SK-N-SH treated with all-trans-retinoic acid at 6 μM for 48 hours (cell line): ENCODE results near the gene TMEM214.

Experiments
- ARNTL ChIP-seq: fragments of 450-650 bp; formaldehyde crosslinking; IDR thresholded peaks from 2 replicates; pipeline ENCODE4 v1.5.0; 2020; ENCODE audit warnings: low read depth, mild to moderate bottlenecking, moderate library complexity, borderline replicate concordance
- CSDC2 ChIP-seq: fragments of 250-450 bp; sonication (Bioruptor Pico); IDR thresholded peaks from 2 replicates; pipeline ENCODE4 v1.5.0; 2020; ENCODE audit warnings: mild to moderate bottlenecking, moderate library complexity
- ESRRG ChIP-seq: fragments of 250-450 bp; sonication (Bioruptor Pico); IDR thresholded peaks from 2 replicates; pipeline ENCODE4 v1.6.1; 2021; ENCODE audit warnings: mild to moderate bottlenecking
- TCF4 ChIP-seq: fragments of 250-450 bp; sonication (Bioruptor Pico); IDR thresholded peaks from 2 replicates; pipeline ENCODE4 v1.8.0; 2021; ENCODE audit warnings: mild to moderate bottlenecking, moderate library complexity, borderline replicate concordance
- ZC3H10 ChIP-seq: fragments of 250-450 bp; sonication (Bioruptor Pico); IDR thresholded peaks from 2 replicates; pipeline ENCODE4 v1.5.1; 2021; ENCODE audit warnings: mild to moderate bottlenecking, moderate library complexity
- ZNF565 ChIP-seq: fragments of 450-650 bp; formaldehyde crosslinking; conservative IDR thresholded peaks from 2 replicates; pipeline ENCODE4 v1.5.0; 2020; ENCODE audit warnings: low read depth, mild to moderate bottlenecking, moderate library complexity
- ZNF70 ChIP-seq: fragments of 450-650 bp; formaldehyde crosslinking; IDR thresholded peaks from 2 replicates; pipeline ENCODE4 v1.5.0; 2020; ENCODE audit warnings: mild to moderate bottlenecking, moderate library complexity
- TF ChIP-seq, protein P1 (sequence below): fragments of 250-450 bp; sonication (Bioruptor Pico); IDR thresholded peaks from 2 replicates; pipeline ENCODE4 v1.8.0; 2020; ENCODE audit warnings: mild to moderate bottlenecking, moderate library complexity, borderline replicate concordance

DNA sequence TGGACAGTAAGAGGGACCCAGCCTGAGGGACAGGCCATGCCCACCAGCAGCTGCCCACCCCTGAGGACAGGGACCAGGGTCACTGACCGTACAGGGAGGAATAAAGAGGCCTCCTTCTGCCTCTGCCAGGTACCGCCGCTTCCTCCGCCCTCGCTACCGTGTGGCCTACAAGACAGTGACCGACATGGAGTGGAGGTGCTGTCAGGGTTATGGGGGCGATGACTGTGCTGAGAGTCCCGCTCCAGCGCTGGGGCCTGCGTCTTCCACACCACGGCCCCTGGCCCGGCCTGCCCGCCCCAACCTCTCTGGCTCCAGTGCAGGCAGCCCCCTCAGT, 47.8 kb downstream of the TMEM214 start:
- TF ChIP-seq, protein P1, sequence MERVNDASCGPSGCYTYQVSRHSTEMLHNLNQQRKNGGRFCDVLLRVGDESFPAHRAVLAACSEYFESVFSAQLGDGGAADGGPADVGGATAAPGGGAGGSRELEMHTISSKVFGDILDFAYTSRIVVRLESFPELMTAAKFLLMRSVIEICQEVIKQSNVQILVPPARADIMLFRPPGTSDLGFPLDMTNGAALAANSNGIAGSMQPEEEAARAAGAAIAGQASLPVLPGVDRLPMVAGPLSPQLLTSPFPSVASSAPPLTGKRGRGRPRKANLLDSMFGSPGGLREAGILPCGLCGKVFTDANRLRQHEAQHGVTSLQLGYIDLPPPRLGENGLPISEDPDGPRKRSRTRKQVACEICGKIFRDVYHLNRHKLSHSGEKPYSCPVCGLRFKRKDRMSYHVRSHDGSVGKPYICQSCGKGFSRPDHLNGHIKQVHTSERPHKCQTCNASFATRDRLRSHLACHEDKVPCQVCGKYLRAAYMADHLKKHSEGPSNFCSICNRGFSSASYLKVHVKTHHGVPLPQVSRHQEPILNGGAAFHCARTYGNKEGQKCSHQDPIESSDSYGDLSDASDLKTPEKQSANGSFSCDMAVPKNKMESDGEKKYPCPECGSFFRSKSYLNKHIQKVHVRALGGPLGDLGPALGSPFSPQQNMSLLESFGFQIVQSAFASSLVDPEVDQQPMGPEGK (CRISPR knock-in tag): no peak
- no peak for TF ChIP-seq ZC3H10 (CRISPR knock-in tag)
- no peak for TF ChIP-seq CSDC2 (CRISPR knock-in tag)
- TF ChIP-seq ARNTL (CRISPR knock-in tag): no peak
- no peak for TF ChIP-seq ESRRG
- no peak for TF ChIP-seq ZNF565
- no peak for TF ChIP-seq ZNF70 (CRISPR knock-in tag)
- TF ChIP-seq TCF4 (CRISPR knock-in tag): no peak
